ENCODE data around the gene CNPY3. TPM values are rescaled to one million over a fixed set of nuclear protein-coding genes. Genes with fewer than 3 reads are reported as not detected.
"Not testable (repeated sequence)": the region's sequence is repeated elsewhere in the genome, so short reads cannot be mapped to it uniquely, and the experiment has no call there.

CNPY3 gene
- total and polyA plus RNA-seq, 12 donors: 21.1 to 59.7 (median 41.3) TPM

GRCh38 chr6:42889815-42890214 is 39.5 kb upstream of the CNPY3 start:
- H3K9me3 ChIP-seq (replicated peaks in 1 of 3): no peaks in the 10 kb centered on the region
- no peaks in the 10 kb centered on the region for H3K27me3 ChIP-seq
- H3K36me3 ChIP-seq (replicated peaks in 1 of 2): peaks cover 0 to 27% of the 10 kb centered on the region in 2 donors
- peak overlapping the region in 2 of 4 donors; percentile 67 to 80 for H3K4me3 ChIP-seq
- DNase-seq: peak in 2 of 7 donors; percentile 12 to 50
- intact Hi-C loops (cut with DNase I): no loop called here
- H3K4me1 ChIP-seq (replicated peaks in 1 of 2): peaks cover 16 to 17% of the 10 kb centered on the region in 2 donors
- H3K27ac ChIP-seq: peak overlapping the region; percentile 65 to 97 (median 90)
- no peak for TF ChIP-seq CTCF (IDR thresholded peaks at IDR 0.05)
- TF ChIP-seq POLR2A (IDR thresholded peaks at IDR 0.05): no peak
- WGBS, 4 donors: 52 to 64% (median 53%) methylated on average over 4 of the region's 4 CpGs

GRCh38 chr6:42890311-42891198 is 38.7 kb upstream of the CNPY3 start:
- peaks cover 0 to 20% of the 10 kb centered on the region in 2 donors for H3K36me3 ChIP-seq (replicated peaks in 1 of 2)
- H3K4me1 ChIP-seq (replicated peaks in 1 of 2): peaks cover 16 to 17% of the 10 kb centered on the region in 2 donors
- TF ChIP-seq POLR2A (IDR thresholded peaks at IDR 0.05): peak; percentile 71 to 93
- no peak for TF ChIP-seq CTCF (IDR thresholded peaks at IDR 0.05)
- peak overlapping the region; percentile 65 to 97 (median 90) for H3K27ac ChIP-seq
- DNase-seq: peak; percentile 93 to 98 (median 96)
- H3K4me3 ChIP-seq: peak overlapping the region; percentile 67 to 85 (median 78)
- H3K9me3 ChIP-seq (replicated peaks in 1 of 3): no peaks in the 10 kb centered on the region
- WGBS, 4 donors: 0 to 1% (median 1%) methylated on average over 21 to 63 of the region's 63 CpGs
- intact Hi-C loops (cut with DNase I): no loop called here
- H3K27me3 ChIP-seq: no peaks in the 10 kb centered on the region

GRCh38 chr6:42891199-42891722 is 38.0 kb upstream of the CNPY3 start:
- Histone ChIP-seq H3K4me1 (replicated peaks in 1 of 2) (peaks cover 16 to 17% of the 10 kb centered on the region in 2 donors), H3K27me3 (no peaks in the 10 kb centered on the region), H3K27ac (peak overlapping the region in 4 of 5 donors; percentile 84 to 97 (median 92)), H3K36me3 (replicated peaks in 1 of 2) (peaks cover 0 to 13% of the 10 kb centered on the region in 2 donors), H3K9me3 (replicated peaks in 1 of 3) (no peaks in the 10 kb centered on the region), H3K4me3 (peak overlapping the region in 2 of 4 donors; percentile 67 to 80)
- intact Hi-C loops (cut with DNase I): no loop called here
- no peak for DNase-seq
- WGBS, 4 donors: 36 to 57% (median 40%) methylated on average over 9 to 17 of the region's 17 CpGs
- TF ChIP-seq CTCF (IDR thresholded peaks at IDR 0.05) (no peak), POLR2A (IDR thresholded peaks at IDR 0.05) (no peak)

GRCh38 chr6:42894041-42894828 is 35.0 kb upstream of the CNPY3 start:
- intact Hi-C loops (cut with DNase I); H3K9me3 ChIP-seq (replicated peaks in 1 of 3); H3K27me3 ChIP-seq; H3K36me3 ChIP-seq (replicated peaks in 1 of 2); H3K4me3 ChIP-seq; DNase-seq: not testable (repeated sequence)
- Histone ChIP-seq H3K27ac (peak overlapping the region in 1 of 5 donors; percentile 51), H3K4me1 (replicated peaks in 1 of 2) (peaks cover 17 to 19% of the 10 kb centered on the region in 2 donors)
- 51 to 61% (median 53%) methylated on average over 19 of the region's 19 CpGs for WGBS, 4 donors

All from adrenal gland (tissue), 12 donors.